Immature natural killer cell (primary cell): ENCODE measurements around the gene PPP2R2D. TPM values are rescaled to one million over a fixed set of nuclear protein-coding genes. Genes with fewer than 3 reads are reported as not detected.
A peak's percentile ranks its signal among the peaks of the same experiment; 100 is the strongest.

ENCODE experiments used
- DNase-seq, 3 donors: peaks; one replicate each; pipeline ENCODE4 v3.0.0; 2022; ENCODE audit warnings: mixed read lengths in 1 of 3
- H3K27ac Mint-ChIP-seq, 6 donors: one replicate each; pipeline ENCODE4 v1.8.0; 2020; ENCODE audit warnings: mixed read lengths in 6 of 6, mild to moderate bottlenecking in 5 of 6, inconsistent platforms in 4 of 6, moderate library complexity in 3 of 6
- H3K27me3 Mint-ChIP-seq, 3 donors: one replicate each; pipeline ENCODE4 v1.8.0; 2020 to 2021; ENCODE audit warnings: low read depth in 3 of 3, mild to moderate bottlenecking in 3 of 3, mixed read lengths in 3 of 3, moderate library complexity in 3 of 3, inconsistent platforms in 1 of 3
- H3K36me3 Mint-ChIP-seq, 3 donors: one replicate each; pipeline ENCODE4 v1.8.0; 2020; ENCODE audit warnings: mixed read lengths in 3 of 3, inconsistent platforms in 2 of 3, mild to moderate bottlenecking in 2 of 3
- H3K4me1 Mint-ChIP-seq, 2 donors: one replicate each; pipeline ENCODE4 v1.8.0; 2020; ENCODE audit warnings: inconsistent platforms in 2 of 2, mild to moderate bottlenecking in 2 of 2, mixed read lengths in 2 of 2, moderate library complexity in 1 of 2
- H3K4me3 Mint-ChIP-seq, 5 donors: one replicate each; pipeline ENCODE4 v1.8.0; 2020; ENCODE audit warnings: mild to moderate bottlenecking in 5 of 5, mixed read lengths in 5 of 5, inconsistent platforms in 3 of 5, moderate library complexity in 3 of 5
- H3K9me3 Mint-ChIP-seq, 6 donors: one replicate each; pipeline ENCODE4 v1.8.0; 2020; ENCODE audit warnings: mild to moderate bottlenecking in 6 of 6, mixed read lengths in 6 of 6, inconsistent platforms in 4 of 6, moderate library complexity in 3 of 6
- polyA plus RNA-seq, 3 donors: library from polyadenylated mRNA; unstranded; fragments of 300-500 nt; fragmentation: Illumina TruSeq; gene quantifications; one replicate each; pipeline ENCODE4 v1.2.3, GENCODE V29; 2021

PPP2R2D gene
- polyA plus RNA-seq, 3 donors from 2014 or later, result 24.7 to 33.4 (median 30.6) TPM

GRCh38 chr10:131998050-131998844 lies 97.4 kb downstream of the PPP2R2D start:
- Mint-ChIP-seq H3K36me3 (no peaks in the 10 kb centered on the region), H3K9me3 (no peaks in the 10 kb centered on the region), H3K27me3 (peaks cover 0 to 3% (median 0%) of the 10 kb centered on the region in 3 donors), H3K27ac (no peak overlapping the region), H3K4me3 (no peak overlapping the region), H3K4me1 (no peaks in the 10 kb centered on the region)
- no peak for DNase-seq

- H3K9me3 Mint-ChIP-seq, result no peaks in the 10 kb centered on the region
- DNase-seq, result no peak
- H3K36me3 Mint-ChIP-seq, result no peaks in the 10 kb centered on the region
- H3K4me1 Mint-ChIP-seq, result no peaks in the 10 kb centered on the region
- no peak overlapping the region for H3K4me3 Mint-ChIP-seq
- peaks cover 2 to 3% (median 2%) of the 10 kb centered on the region in 3 donors for H3K27me3 Mint-ChIP-seq
- H3K27ac Mint-ChIP-seq, result no peak overlapping the region
Observed at GRCh38 chr10:131998845-131999681, 98.3 kb downstream of the PPP2R2D start.

GRCh38 chr10:132001238-132001972 lies 100.6 kb downstream of the PPP2R2D start:
- peak overlapping the region; percentile 15 to 67 (median 35) for H3K4me3 Mint-ChIP-seq
- H3K9me3 Mint-ChIP-seq, result no peaks in the 10 kb centered on the region
- no peaks in the 10 kb centered on the region for H3K4me1 Mint-ChIP-seq
- DNase-seq, result peak; percentile 7 to 14 (median 12)
- H3K27me3 Mint-ChIP-seq, result peaks cover 3 to 6% (median 4%) of the 10 kb centered on the region in 3 donors
- H3K36me3 Mint-ChIP-seq, result no peaks in the 10 kb centered on the region
- H3K27ac Mint-ChIP-seq, result peak overlapping the region in 1 of 6 donors; percentile 20

GRCh38 chr10:132002004-132002403 lies 101.2 kb downstream of the PPP2R2D start:
- H3K27ac Mint-ChIP-seq, result no peak overlapping the region
- H3K9me3 Mint-ChIP-seq, result no peaks in the 10 kb centered on the region
- H3K4me3 Mint-ChIP-seq, result no peak overlapping the region
- no peak for DNase-seq
- no peaks in the 10 kb centered on the region for H3K36me3 Mint-ChIP-seq
- no peaks in the 10 kb centered on the region for H3K4me1 Mint-ChIP-seq
- H3K27me3 Mint-ChIP-seq, result peaks cover 3 to 6% (median 4%) of the 10 kb centered on the region in 3 donors

GRCh38 chr10:132003282-132003924 lies 102.6 kb downstream of the PPP2R2D start:
- Mint-ChIP-seq H3K9me3 (no peaks in the 10 kb centered on the region), H3K4me1 (no peaks in the 10 kb centered on the region), H3K27ac (no peak overlapping the region), H3K27me3 (peaks cover 1 to 6% (median 4%) of the 10 kb centered on the region in 3 donors), H3K36me3 (no peaks in the 10 kb centered on the region), H3K4me3 (no peak overlapping the region)
- no peak for DNase-seq

- Mint-ChIP-seq H3K9me3 (no peaks in the 10 kb centered on the region), H3K36me3 (no peaks in the 10 kb centered on the region), H3K4me1 (no peaks in the 10 kb centered on the region), H3K27ac (no peak overlapping the region), H3K27me3 (peaks cover 2 to 6% (median 4%) of the 10 kb centered on the region in 3 donors), H3K4me3 (no peak overlapping the region)
- no peak for DNase-seq
Observed at GRCh38 chr10:132004052-132004451, 103.2 kb downstream of the PPP2R2D start.

- Mint-ChIP-seq H3K36me3 (no peaks in the 10 kb centered on the region), H3K27me3 (peaks cover 4 to 9% (median 6%) of the 10 kb centered on the region in 3 donors), H3K27ac (no peak overlapping the region), H3K4me1 (no peaks in the 10 kb centered on the region), H3K9me3 (no peaks in the 10 kb centered on the region), H3K4me3 (no peak overlapping the region)
- DNase-seq, result no peak
Observed at GRCh38 chr10:132005147-132005546, 104.3 kb downstream of the PPP2R2D start.

GRCh38 chr10:132006966-132007365 lies 106.2 kb downstream of the PPP2R2D start:
- no peak for DNase-seq
- H3K4me3 Mint-ChIP-seq, result no peak overlapping the region

GRCh38 chr10:132007681-132008080 lies 106.9 kb downstream of the PPP2R2D start:
- H3K27me3 Mint-ChIP-seq, result peaks cover 4 to 8% (median 6%) of the 10 kb centered on the region in 3 donors
- no peak overlapping the region for H3K4me3 Mint-ChIP-seq
- no peak overlapping the region for H3K27ac Mint-ChIP-seq
- no peaks in the 10 kb centered on the region for H3K36me3 Mint-ChIP-seq
- H3K9me3 Mint-ChIP-seq, result no peaks in the 10 kb centered on the region
- DNase-seq, result no peak
- no peaks in the 10 kb centered on the region for H3K4me1 Mint-ChIP-seq

More at GRCh38 chr10:132006966-132007365, 106.2 kb downstream of the PPP2R2D start:
- Mint-ChIP-seq H3K27ac (no peak overlapping the region), H3K4me1 (no peaks in the 10 kb centered on the region), H3K27me3 (peaks cover 4 to 8% (median 6%) of the 10 kb centered on the region in 3 donors), H3K36me3 (no peaks in the 10 kb centered on the region), H3K9me3 (no peaks in the 10 kb centered on the region)

Other genes with a start within 250 kb of the PPP2R2D start
- gene BNIP3, start 80.9 kb downstream of the PPP2R2D start, polyA plus RNA-seq, result 10 to 100 TPM in 1 of 3 donors, 1 to 10 TPM in 2; 8.7 to 17.8 (median 9.0) TPM
- not detected for gene JAKMIP3, start 164.9 kb downstream of the PPP2R2D start, polyA plus RNA-seq